K562 (cell line): ENCODE measurements around the gene OSBP2. TPM values are rescaled to one million over a fixed set of nuclear protein-coding genes. Genes with fewer than 3 reads are reported as not detected.

ENCODE experiments used
- ATAC-seq: fragments of 200-7000 bp; cut with Tn5 transposase; 3 replicates; pipeline ENCODE4 v1.9.1; 2020; ENCODE audit warnings: moderate library complexity
- BruUV-seq: library from RNA; stranded (reverse); fragments of 400-500 nt; replicated peaks from 2 replicates; lab custom pipeline; 2021; lab: Mats Ljungman, UMichigan
- CTCF ChIA-PET: fragments of 300-600 bp; formaldehyde crosslinking; extraction: SDS; loops from one replicate; lab custom pipeline; 2021; ENCODE audit warnings: low intra/inter-chr PET ratio; lab: Yijun Ruan, JAX
- POLR2A ChIA-PET: fragments of 300-600, 350-650 bp; sonication (Branson Sonifier 250); formaldehyde crosslinking; extraction: SDS; loops from one replicate; lab custom pipeline; 2021; ENCODE audit warnings: antibody characterized with exemption, inconsistent platforms; lab: Yijun Ruan, JAX
- DNase-seq, 4 experiments: peaks; one replicate each; pipeline versions ENCODE4 v3.0.0 to v3.0.0-alpha.2; 2011 to 2018; ENCODE audit warnings: low spot score in 3 of 4, mixed read lengths in 3 of 4; ENCODE audit errors: extremely low read depth in 1 of 4
- FAIRE-seq: peaks from 2 replicates; lab custom pipeline; 2011; peaks lifted over from hg19 to GRCh38; lab: Jason Lieb, UNC
- H2AFZ ChIP-seq: 2 replicates; pipeline ENCODE4 v1.6.0; 2011; ENCODE audit warnings: low read depth, low read length, control low read depth, inconsistent platforms
- H3K27ac ChIP-seq: fragments of 200-600 bp; 3 replicates; pipeline ENCODE4 v1.8.0; 2011; ENCODE audit warnings: low read depth, mild to moderate bottlenecking, control low read depth, inconsistent platforms, low read length, moderate library complexity, mixed read lengths; ENCODE audit errors: extremely low read depth
- H3K27me3 ChIP-seq, 2 experiments: fragments of 300-600 bp in 1 of 2; 2 replicates in 1 of 2; 3 replicates in 1 of 2; pipeline versions ENCODE4 v1.6.0 to v1.8.0; 2011; ENCODE audit warnings: inconsistent platforms in 2 of 2, low read length in 2 of 2, mild to moderate bottlenecking in 1 of 2, mixed read lengths in 1 of 2, moderate library complexity in 1 of 2; ENCODE audit not compliant: control insufficient read depth in 2 of 2, insufficient read depth in 2 of 2
- H3K36me3 ChIP-seq: fragments of 300-600 bp; 3 replicates; pipeline ENCODE4 v1.8.0; 2011; ENCODE audit warnings: mild to moderate bottlenecking, low read length, inconsistent platforms; ENCODE audit not compliant: control insufficient read depth, insufficient read depth
- H3K4me1 ChIP-seq, 2 experiments: fragments of 200-600 bp in 1 of 2; replicated peaks in 1 of 2; 2 replicates in 1 of 2; 3 replicates in 1 of 2; pipeline versions ENCODE4 v1.5.1 to v1.8.0; 2011; ENCODE audit warnings: inconsistent platforms in 2 of 2, low read length in 2 of 2, mild to moderate bottlenecking in 1 of 2, mixed read lengths in 1 of 2, moderate library complexity in 1 of 2; ENCODE audit not compliant: control insufficient read depth in 2 of 2, insufficient read depth in 2 of 2
- H3K4me2 ChIP-seq: 2 replicates; pipeline ENCODE4 v1.6.1; 2011; ENCODE audit warnings: low read length, control low read depth, inconsistent platforms, mixed read lengths; ENCODE audit not compliant: insufficient read depth
- H3K4me3 ChIP-seq: fragments of 200-600 bp; sonication (generic), shearing (Covaris generic); 2 replicates; pipeline ENCODE4 v1.5.1; 2016; ENCODE audit warnings: control low read depth, inconsistent platforms
- H3K79me2 ChIP-seq: fragments of 200-600 bp; 3 replicates; pipeline ENCODE4 v1.8.0; 2011; ENCODE audit warnings: low read length, inconsistent platforms; ENCODE audit not compliant: control insufficient read depth, insufficient read depth
- H3K9ac ChIP-seq, 2 experiments: 2 replicates each; pipeline versions ENCODE4 v1.6.0 to v1.6.1; 2011; ENCODE audit warnings: low read depth in 2 of 2, low read length in 2 of 2, control low read depth in 1 of 2, inconsistent platforms in 1 of 2, mild to moderate bottlenecking in 1 of 2, mixed read lengths in 1 of 2; ENCODE audit not compliant: insufficient read depth in 1 of 2
- H3K9me1 ChIP-seq: one replicate; pipeline ENCODE4 v1.6.0; 2011; ENCODE audit warnings: inconsistent platforms, mild to moderate bottlenecking, low read length, moderate library complexity; ENCODE audit not compliant: control insufficient read depth, insufficient read depth
- H3K9me3 ChIP-seq: replicated peaks from 2 replicates; pipeline ENCODE4 v1.5.1; 2011; ENCODE audit warnings: low read depth, low read length, inconsistent platforms; ENCODE audit not compliant: control insufficient read depth, insufficient read depth
- H4K20me1 ChIP-seq: replicated peaks from 2 replicates; pipeline ENCODE4 v1.6.1; 2011; ENCODE audit warnings: low read length, inconsistent platforms, mixed read lengths; ENCODE audit not compliant: control insufficient read depth, insufficient read depth
- ERF ChIP-seq: fragments of 450-650 bp; formaldehyde crosslinking; IDR thresholded peaks from 2 replicates; pipeline ENCODE4 v1.4.0; 2020; ENCODE audit warnings: mild to moderate bottlenecking, mixed read lengths
- FOXJ3 ChIP-seq: sonication (generic); formaldehyde crosslinking; IDR thresholded peaks from 2 replicates; pipeline ENCODE4 v1.4.0; 2020; ENCODE audit warnings: mild to moderate bottlenecking, missing genetic modification reagents
- HNRNPUL1 ChIP-seq: fragments of 200-400 bp; formaldehyde crosslinking; IDR thresholded peaks from 2 replicates; pipeline ENCODE4 v1.6.1; 2017; ENCODE audit warnings: low read length
- NCOA2 ChIP-seq, 2 experiments: fragments of 450-650 bp; IDR thresholded peaks; 2 replicates each; pipeline ENCODE4 v1.6.1; 2018; ENCODE audit warnings: mild to moderate bottlenecking in 2 of 2, moderate library complexity in 1 of 2; ENCODE audit not compliant: partially characterized antibody in 2 of 2
- PHB2 ChIP-seq: fragments of 450-650 bp; IDR thresholded peaks from 2 replicates; pipeline ENCODE4 v1.6.1; 2017; ENCODE audit warnings: low read depth
- POLR3A ChIP-seq: IDR thresholded peaks from 2 replicates; pipeline ENCODE4 v1.6.1; 2011; ENCODE audit warnings: borderline replicate concordance, mild to moderate bottlenecking, moderate library complexity; ENCODE audit not compliant: insufficient read length, insufficient read depth; ENCODE audit errors: extremely low read depth
- RBM25 ChIP-seq: fragments of 200-400 bp; formaldehyde crosslinking; IDR thresholded peaks from 2 replicates; pipeline ENCODE4 v1.6.1; 2018; ENCODE audit warnings: low read length, low read depth, moderate library complexity; ENCODE audit not compliant: severe bottlenecking
- SMAD2 ChIP-seq: fragments of 150-350 bp; IDR thresholded peaks from 2 replicates; pipeline ENCODE4 v1.6.1; 2014; ENCODE audit warnings: low read depth, mild to moderate bottlenecking, low read length
- ZC3H8 ChIP-seq: fragments of 450-650 bp; IDR thresholded peaks from 2 replicates; pipeline ENCODE4 v1.6.1; 2017
- ZNF212 ChIP-seq: fragments of 450-650 bp; formaldehyde crosslinking; IDR thresholded peaks from 2 replicates; pipeline ENCODE4 v1.4.0; 2020; ENCODE audit warnings: mild to moderate bottlenecking
- WGBS: fragments of 100-300 bp; shearing (Covaris generic); methylation state at CpG from one replicate; pipeline ENCODE4 v1.1.6; 2016; ENCODE audit warnings: low coverage, mixed read lengths; ENCODE audit not compliant: insufficient coverage; ENCODE audit errors: missing lambda C conversion rate; 5-methylcytosine and 5-hydroxymethylcytosine counted together
- in situ Hi-C: fragments of 300-500 bp; cut with MboI; formaldehyde crosslinking; loops from 4 replicates; pipeline ENCODE4 v1.15.0; 2018; ENCODE audit warnings: inconsistent platforms, mixed read lengths
- intact Hi-C: fragments of 100-400 bp; cut with micrococcal nuclease; formaldehyde crosslinking; loops from 2 replicates; pipeline ENCODE4 v1.14.2; 2022
- polyA plus RNA-seq, 8 experiments: library from polyadenylated mRNA; depleted of rRNA in 4 of 8; stranded (reverse) in 5 of 8; unstranded in 3 of 8; fragments of >200 nt; fragmentation: Nextera tagmentation in 2 of 8; fragmentation: Illumina TruSeq in 1 of 8; extraction: Ambion mirVana in 2 of 8; extraction: Trizol in 1 of 8; gene quantifications; 2 replicates each; pipeline versions ENCODE4 v1.2.1 to v1.2.3, GENCODE V29; 2011 to 2014; ENCODE audit warnings: inconsistent platforms in 1 of 8, missing spikeins in 1 of 8
- total RNA-seq, 7 experiments: library from RNA; depleted of rRNA in 6 of 7; stranded (reverse); fragments of >200 nt in 6 of 7; fragmentation: Illumina TruSeq in 2 of 7; extraction: Trizol in 2 of 7; gene quantifications; 2 replicates each; pipeline versions ENCODE4 v1.2.1 to v1.2.3, GENCODE V29; 2011 to 2021; ENCODE audit warnings: low replicate concordance in 1 of 7
- TF ChIP-seq, protein P1 (sequence below): sonication (generic); formaldehyde crosslinking; IDR thresholded peaks from 2 replicates; pipeline ENCODE4 v1.8.0; 2022; ENCODE audit warnings: mild to moderate bottlenecking, missing genetic modification reagents
- TF ChIP-seq, protein P2 (sequence below): IDR thresholded peaks from 2 replicates; pipeline ENCODE4 v1.6.1; 2011; ENCODE audit not compliant: insufficient read length; ENCODE audit errors: extremely low read depth
- TF ChIP-seq, protein P3 (sequence below), 2 experiments: fragments of 450-650 bp; conservative IDR thresholded peaks; 2 replicates each; pipeline ENCODE4 v1.6.1; 2017; ENCODE audit warnings: mild to moderate bottlenecking in 2 of 2, moderate library complexity in 2 of 2
- TF ChIP-seq, protein P4 (sequence below): fragments of 200-800 bp; sonication (Bioruptor generic); IDR thresholded peaks from 2 replicates; pipeline ENCODE4 v1.6.1; 2017; ENCODE audit warnings: missing genetic modification characterization, missing compliant biosample characterization
- TF ChIP-seq, protein P5 (sequence below): fragments of 450-650 bp; IDR thresholded peaks from 2 replicates; pipeline ENCODE4 v1.6.1; 2018; ENCODE audit warnings: mild to moderate bottlenecking, low read depth; ENCODE audit not compliant: partially characterized antibody

OSBP2 gene
- total and polyA plus RNA-seq, 9 of the 15 experiments (the other 6 are each of a cell fraction or from before 2014, with no cell fraction given), result 0.52 to 29.5 (median 21.6) TPM

DNA sequence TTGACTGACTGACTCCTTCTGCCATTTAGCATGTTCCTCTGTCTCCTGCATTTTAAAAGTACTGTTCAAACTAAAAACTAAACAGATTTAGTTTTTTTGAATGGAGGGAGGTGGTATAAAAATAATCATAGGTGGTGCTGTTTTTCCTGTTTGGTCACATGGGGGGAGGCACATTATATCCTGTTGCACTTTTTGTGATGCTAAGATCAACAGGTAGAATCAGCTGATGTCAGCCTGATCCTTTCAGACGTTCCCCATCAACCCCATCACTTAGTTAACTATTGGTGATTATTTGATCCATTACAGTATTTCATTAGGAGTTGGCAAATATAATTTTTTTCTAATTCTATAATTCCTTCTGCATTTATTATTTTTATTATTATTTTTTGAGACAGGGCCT lies 5.1 kb upstream of the OSBP2 start:
- no peaks in the 10 kb centered on the region for H3K9me1 ChIP-seq
- ATAC-seq (no peak), DNase-seq (no peak), FAIRE-seq (no peak)
- no TSS peak for BruUV-seq
- H3K79me2 ChIP-seq, result no peaks in the 10 kb centered on the region
- ChIA-PET POLR2A (interaction anchor here (0.6 kb wide), 1 partner anchor 13 kb away, joined by 3 read pairs; no protein-coding TSS in a partner anchor), CTCF (no interaction called here)
- intact Hi-C loops, result no loop called here
- H3K4me3 ChIP-seq, result no peak overlapping the region
- H3K36me3 ChIP-seq, result no peaks in the 10 kb centered on the region
- H3K4me2 ChIP-seq, result no peak overlapping the region
- no peak overlapping the region for H3K27ac ChIP-seq
- TF ChIP-seq HNRNPUL1, result no peak
- TF ChIP-seq SMAD2, result no peak
- TF ChIP-seq, protein P1, sequence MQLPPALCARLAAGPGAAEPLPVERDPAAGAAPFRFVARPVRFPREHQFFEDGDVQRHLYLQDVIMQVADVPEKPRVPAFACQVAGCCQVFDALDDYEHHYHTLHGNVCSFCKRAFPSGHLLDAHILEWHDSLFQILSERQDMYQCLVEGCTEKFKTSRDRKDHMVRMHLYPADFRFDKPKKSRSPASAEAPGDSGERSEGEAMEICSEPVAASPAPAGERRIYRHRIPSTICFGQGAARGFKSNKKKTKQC (CRISPR knock-in tag), result no peak
- TF ChIP-seq, protein P2, sequence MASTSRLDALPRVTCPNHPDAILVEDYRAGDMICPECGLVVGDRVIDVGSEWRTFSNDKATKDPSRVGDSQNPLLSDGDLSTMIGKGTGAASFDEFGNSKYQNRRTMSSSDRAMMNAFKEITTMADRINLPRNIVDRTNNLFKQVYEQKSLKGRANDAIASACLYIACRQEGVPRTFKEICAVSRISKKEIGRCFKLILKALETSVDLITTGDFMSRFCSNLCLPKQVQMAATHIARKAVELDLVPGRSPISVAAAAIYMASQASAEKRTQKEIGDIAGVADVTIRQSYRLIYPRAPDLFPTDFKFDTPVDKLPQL, result no peak
- TF ChIP-seq ZNF212, result no peak
- no peak for TF ChIP-seq ZC3H8
- TF ChIP-seq, protein P3, sequence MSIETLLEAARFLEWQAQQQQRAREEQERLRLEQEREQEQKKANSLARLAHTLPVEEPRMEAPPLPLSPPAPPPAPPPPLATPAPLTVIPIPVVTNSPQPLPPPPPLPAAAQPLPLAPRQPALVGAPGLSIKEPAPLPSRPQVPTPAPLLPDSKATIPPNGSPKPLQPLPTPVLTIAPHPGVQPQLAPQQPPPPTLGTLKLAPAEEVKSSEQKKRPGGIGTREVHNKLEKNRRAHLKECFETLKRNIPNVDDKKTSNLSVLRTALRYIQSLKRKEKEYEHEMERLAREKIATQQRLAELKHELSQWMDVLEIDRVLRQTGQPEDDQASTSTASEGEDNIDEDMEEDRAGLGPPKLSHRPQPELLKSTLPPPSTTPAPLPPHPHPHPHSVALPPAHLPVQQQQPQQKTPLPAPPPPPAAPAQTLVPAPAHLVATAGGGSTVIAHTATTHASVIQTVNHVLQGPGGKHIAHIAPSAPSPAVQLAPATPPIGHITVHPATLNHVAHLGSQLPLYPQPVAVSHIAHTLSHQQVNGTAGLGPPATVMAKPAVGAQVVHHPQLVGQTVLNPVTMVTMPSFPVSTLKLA (conservative IDR thresholded peaks at IDR 0.05), result no peak
- TF ChIP-seq NCOA2 (IDR thresholded peaks at IDR 0.05; ENCODE audit: partially characterized antibody in 2 of 2), result no peak
- TF ChIP-seq POLR3A, result no peak
- no peak for TF ChIP-seq FOXJ3
- no peak for TF ChIP-seq RBM25
- TF ChIP-seq, protein P4, sequence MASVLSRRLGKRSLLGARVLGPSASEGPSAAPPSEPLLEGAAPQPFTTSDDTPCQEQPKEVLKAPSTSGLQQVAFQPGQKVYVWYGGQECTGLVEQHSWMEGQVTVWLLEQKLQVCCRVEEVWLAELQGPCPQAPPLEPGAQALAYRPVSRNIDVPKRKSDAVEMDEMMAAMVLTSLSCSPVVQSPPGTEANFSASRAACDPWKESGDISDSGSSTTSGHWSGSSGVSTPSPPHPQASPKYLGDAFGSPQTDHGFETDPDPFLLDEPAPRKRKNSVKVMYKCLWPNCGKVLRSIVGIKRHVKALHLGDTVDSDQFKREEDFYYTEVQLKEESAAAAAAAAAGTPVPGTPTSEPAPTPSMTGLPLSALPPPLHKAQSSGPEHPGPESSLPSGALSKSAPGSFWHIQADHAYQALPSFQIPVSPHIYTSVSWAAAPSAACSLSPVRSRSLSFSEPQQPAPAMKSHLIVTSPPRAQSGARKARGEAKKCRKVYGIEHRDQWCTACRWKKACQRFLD (CRISPR knock-in tag), result no peak
- TF ChIP-seq, protein P5, sequence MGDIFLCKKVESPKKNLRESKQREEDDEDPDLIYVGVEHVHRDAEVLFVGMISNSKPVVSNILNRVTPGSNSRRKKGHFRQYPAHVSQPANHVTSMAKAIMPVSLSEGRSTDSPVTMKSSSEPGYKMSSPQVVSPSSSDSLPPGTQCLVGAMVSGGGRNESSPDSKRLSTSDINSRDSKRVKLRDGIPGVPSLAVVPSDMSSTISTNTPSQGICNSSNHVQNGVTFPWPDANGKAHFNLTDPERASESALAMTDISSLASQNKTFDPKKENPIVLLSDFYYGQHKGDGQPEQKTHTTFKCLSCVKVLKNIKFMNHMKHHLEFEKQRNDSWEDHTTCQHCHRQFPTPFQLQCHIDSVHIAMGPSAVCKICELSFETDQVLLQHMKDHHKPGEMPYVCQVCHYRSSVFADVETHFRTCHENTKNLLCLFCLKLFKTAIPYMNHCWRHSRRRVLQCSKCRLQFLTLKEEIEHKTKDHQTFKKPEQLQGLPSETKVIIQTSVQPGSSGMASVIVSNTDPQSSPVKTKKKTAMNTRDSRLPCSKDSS, result no peak
- TF ChIP-seq ERF (CRISPR knock-in tag), result no peak
- TF ChIP-seq PHB2, result no peak
- TF ChIP-seq, all 486 proteins: peak for 0
- no peaks in the 10 kb centered on the region for H3K27me3 ChIP-seq
- no peak overlapping the region for H3K9ac ChIP-seq
- H3K9me3 ChIP-seq, result no peaks in the 10 kb centered on the region
- in situ Hi-C loops, result no loop called here
- no peak overlapping the region for H2AFZ ChIP-seq
- 18% methylated on average over 1 of the region's 1 CpG for WGBS
- peaks cover 0 to 6% of the 10 kb centered on the region in 2 experiments; a peak in 2 of 5 replicates for H3K4me1 ChIP-seq
- H4K20me1 ChIP-seq, result no peaks in the 10 kb centered on the region
